CD4-positive, alpha-beta T cell treated with Interleukin-6 for 4 hours (primary cell): ENCODE data around the gene HNRNPA3.
A peak's percentile ranks its signal among the peaks of the same experiment; 100 is the strongest.
"Not testable (repeated sequence)": the region's sequence is repeated elsewhere in the genome, so short reads cannot be mapped to it uniquely, and the experiment has no call there.

ENCODE experiments used
- DNase-seq: peaks from one replicate; pipeline ENCODE4 v3.0.0-alpha.2; 2020; ENCODE audit warnings: mixed read lengths

HNRNPA3 gene

DNA sequence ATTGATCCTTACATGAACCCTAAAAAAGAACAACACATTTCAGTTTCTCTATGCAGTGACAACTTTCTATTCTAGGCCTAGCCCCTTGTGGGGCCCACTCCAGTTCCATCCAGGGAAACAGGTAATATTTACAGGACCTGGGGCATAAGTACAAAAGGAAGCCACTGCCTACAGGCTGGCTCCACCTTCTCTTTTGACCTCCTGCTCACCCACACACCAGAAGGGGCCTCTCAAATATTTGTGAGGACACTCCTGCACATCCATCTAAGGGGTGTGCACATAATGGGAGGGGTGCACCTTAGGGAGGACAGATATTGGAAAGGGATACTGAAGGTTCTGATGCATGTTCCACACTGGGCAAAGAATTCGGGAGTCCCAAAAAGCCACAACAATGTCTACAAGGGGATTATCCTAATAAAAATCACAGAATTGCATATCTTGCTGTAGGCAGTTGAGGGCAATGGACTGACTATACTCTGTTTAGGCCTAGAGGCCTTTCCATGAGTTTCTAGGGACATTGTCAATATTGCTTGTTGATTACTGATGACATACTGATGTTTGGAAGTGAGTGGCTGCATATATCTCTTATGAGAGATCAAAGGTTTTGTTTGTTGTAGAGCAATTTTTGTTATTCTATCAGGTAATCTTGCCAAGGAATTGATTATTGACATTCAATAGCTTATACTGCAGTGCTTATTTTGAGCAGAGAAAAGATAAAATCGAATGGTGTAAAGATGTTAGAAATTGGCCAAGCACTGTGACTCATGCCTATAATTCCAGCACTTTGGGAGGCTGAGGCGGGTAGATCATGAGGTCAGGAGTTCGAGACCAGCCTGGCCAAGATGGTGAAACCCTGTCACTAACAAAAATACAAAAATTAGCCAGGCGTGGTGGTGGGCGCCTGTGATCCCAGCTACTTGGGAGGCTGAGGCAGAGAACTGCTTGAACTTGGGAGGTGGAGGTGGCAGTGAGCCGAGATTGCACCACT lies 23.8 kb upstream of the HNRNPA3 start:
- no peak for DNase-seq

GRCh38 chr2:177190941-177191340 lies 21.7 kb upstream of the HNRNPA3 start:
- no peak for DNase-seq

DNA sequence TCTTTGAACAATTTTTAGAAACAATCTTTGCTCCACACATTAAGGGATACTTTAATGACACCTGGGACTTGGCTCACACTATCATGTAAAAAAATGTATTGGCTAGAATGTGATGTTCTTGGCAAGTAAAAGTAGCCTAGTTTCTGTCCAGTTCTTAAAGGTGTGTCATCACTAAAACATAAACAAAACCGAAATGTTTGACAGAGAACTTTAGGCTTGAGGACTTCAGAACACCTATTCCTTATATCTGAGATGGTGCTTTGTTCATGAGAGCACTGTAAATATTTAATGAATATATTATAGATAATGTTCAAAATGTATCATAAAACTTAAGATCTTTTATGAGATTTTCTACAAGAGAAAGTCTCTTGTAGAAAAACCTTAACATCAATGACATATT lies 19.8 kb upstream of the HNRNPA3 start:
- no peak for DNase-seq

GRCh38 chr2:177193240-177193639 lies 19.4 kb upstream of the HNRNPA3 start:
- no peak for DNase-seq

GRCh38 chr2:177195194-177195593 lies 17.4 kb upstream of the HNRNPA3 start:
- no peak for DNase-seq

- not testable (repeated sequence) for DNase-seq
These were observed 12.2 kb upstream of the HNRNPA3 start for GRCh38 chr2:177200419-177200818.

- no peak for DNase-seq
These were observed 10.7 kb upstream of the HNRNPA3 start for GRCh38 chr2:177201919-177202346.

DNA sequence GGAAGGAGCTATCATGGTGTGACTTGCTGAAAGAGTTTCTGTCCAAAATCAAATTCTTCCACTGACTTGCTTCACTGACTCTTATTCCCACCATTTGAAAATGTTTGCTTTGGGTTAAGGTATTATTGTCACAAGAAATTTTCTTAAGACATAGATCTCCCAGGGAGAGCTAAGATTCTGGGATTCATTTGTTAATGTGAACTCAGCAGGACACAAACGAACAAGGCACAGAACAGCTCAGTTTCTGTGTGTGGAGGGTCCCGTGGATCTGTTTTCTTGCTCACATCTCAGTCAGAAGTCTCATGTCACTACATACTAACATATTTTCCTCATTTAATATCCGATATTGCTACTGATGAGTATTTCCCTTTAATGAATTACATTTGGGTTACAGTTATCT lies 8.2 kb upstream of the HNRNPA3 start:
- DNase-seq = no peak

- DNase-seq = no peak
These were observed 5.5 kb upstream of the HNRNPA3 start for GRCh38 chr2:177207101-177207500.

GRCh38 chr2:177211169-177211568 lies 1.4 kb upstream of the HNRNPA3 start:
- no peak for DNase-seq

- no peak for DNase-seq
These were observed 953 bp upstream of the HNRNPA3 start for GRCh38 chr2:177211576-177212105.

GRCh38 chr2:177212891-177213856 lies 580 bp downstream of the HNRNPA3 start:
- peak; percentile 93 for DNase-seq

DNA sequence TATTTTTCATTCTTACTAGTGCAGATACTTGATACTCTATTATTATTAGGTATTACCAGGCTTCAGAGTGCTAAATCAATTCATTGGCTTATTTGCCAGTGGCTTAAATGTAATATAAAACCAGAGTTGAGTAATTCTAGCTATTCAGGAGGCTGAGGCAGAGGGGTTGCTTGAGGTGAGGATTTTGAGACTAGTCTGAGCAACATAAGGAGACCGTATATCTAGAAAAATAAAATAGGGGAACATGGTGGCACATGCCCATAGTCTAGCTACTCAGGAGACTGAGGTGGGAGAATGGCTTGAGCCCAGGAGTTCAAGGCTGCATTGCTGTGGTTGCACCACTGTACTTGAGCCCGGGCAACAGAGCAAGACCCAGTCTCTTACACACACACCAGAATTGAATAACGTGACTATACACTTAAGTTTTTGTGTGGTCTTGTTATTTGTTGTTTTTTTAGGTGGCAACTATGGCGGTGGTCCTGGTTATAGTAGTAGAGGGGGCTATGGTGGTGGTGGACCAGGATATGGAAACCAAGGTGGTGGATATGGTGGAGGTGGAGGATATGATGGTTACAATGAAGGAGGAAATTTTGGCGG lies 4.8 kb downstream of the HNRNPA3 start:
- no peak for DNase-seq

- DNase-seq = not testable (repeated sequence)
These were observed 7.2 kb downstream of the HNRNPA3 start for GRCh38 chr2:177219787-177220186.

DNA sequence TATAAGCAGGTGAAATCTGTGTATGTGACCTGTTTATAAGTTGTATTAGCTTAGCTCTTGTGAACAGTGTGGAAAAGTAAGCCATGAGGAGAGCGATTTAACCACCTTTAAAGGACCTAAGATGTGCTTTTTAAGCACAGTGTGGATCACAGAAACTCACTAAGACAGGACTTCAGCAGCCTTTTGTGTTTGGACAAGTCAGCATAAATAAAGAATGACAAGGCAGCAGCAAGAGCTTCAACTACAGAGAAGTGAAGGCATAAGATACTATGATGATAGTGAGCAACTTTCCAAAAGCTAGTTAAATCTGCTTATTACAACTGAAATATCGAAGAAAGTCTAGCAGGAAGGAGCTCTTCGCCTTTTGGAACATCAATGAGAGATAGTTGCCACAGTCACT lies 8.9 kb downstream of the HNRNPA3 start:
- no peak for DNase-seq

- no peak for DNase-seq
These were observed 9.4 kb downstream of the HNRNPA3 start for GRCh38 chr2:177221970-177222369.

DNA sequence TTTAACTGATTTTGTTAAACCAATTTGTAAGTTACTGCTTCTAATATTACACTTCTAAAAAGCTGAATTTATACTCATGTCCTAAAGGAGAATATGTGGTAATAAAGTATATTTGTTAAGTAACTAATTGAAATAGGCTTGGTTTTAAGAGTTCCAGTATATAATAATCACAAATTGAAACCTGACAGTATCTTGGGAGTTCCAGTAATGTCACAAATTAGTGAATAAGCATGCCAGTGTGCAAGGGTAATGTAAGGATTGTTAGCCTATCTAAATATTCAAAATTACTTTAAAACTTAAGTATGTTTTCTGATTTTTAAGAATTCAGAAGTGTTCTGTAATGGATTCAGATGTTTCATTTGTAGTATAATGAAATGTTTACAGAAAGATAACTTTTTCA lies 10.8 kb downstream of the HNRNPA3 start:
- not testable (repeated sequence) for DNase-seq

GRCh38 chr2:177225965-177226360 lies 13.4 kb downstream of the HNRNPA3 start:
- DNase-seq = no peak

- no peak for DNase-seq
These were observed 17.0 kb downstream of the HNRNPA3 start for GRCh38 chr2:177229442-177230242.

GRCh38 chr2:177231270-177231669 lies 18.7 kb downstream of the HNRNPA3 start:
- no peak for DNase-seq

DNA sequence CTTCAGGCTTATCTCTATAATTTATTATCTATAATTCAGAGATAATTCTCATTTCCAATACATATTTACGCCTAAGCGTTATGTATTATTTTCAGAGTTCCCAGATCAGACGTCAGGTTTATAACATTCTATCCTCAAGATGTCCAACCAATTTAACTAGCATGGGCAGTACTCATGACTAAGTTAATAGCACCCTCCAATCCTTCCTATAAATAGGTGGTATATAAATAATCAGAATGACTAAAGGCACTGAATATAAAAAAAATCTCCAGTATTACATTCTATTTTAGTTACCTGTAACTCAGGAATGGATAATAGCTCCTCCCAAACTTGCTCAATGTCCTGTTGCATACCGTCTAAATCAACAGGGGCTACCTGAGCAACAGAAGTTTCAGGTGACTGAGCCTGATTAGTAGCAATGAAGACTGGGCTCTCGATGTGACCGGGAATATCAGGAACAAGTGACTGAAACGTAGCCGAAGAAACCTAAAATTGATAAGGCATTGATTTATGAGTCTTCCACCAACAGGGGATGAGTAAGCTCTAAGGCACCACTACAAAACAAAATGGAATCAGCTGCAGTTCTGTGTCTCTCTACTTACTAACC lies 19.6 kb downstream of the HNRNPA3 start:
- DNase-seq = no peak
